Measurements from ENCODE around the gene IL13RA1. TPM values are rescaled to one million over a fixed set of nuclear protein-coding genes. Genes with fewer than 3 reads are reported as not detected.
"Not testable (repeated sequence)": the region's sequence is repeated elsewhere in the genome, so short reads cannot be mapped to it uniquely, and the experiment has no call there.

The IL13RA1 gene
- total RNA-seq (2014; rRNA removed; shearing (Covaris generic)) = 38.9 and 41.9 TPM in 2 replicates

- peak; percentile 56 for DNase-seq (ENCODE audit: low spot score)
These were observed at the start of gene IL13RA1 for GRCh38 chrX:118726887-118727685. IL13RA1 (plus strand) TSS chrX:118727606; CDS start chrX:118727639, 33 bp downstream.

- DNase-seq (ENCODE audit: low spot score) = no peak
These were observed 48.1 kb upstream of the IL13RA1 start for GRCh38 chrX:118679290-118679689.

GRCh38 chrX:118682258-118683014 lies 45.0 kb upstream of the IL13RA1 start:
- no peak for DNase-seq (ENCODE audit: low spot score)

GRCh38 chrX:118685393-118685792 lies 42.0 kb upstream of the IL13RA1 start:
- DNase-seq (ENCODE audit: low spot score) = no peak

GRCh38 chrX:118688935-118689334 lies 38.5 kb upstream of the IL13RA1 start:
- no peak for DNase-seq (ENCODE audit: low spot score)

GRCh38 chrX:118693843-118694242 lies 33.6 kb upstream of the IL13RA1 start:
- no peak for DNase-seq (ENCODE audit: low spot score)

- DNase-seq (ENCODE audit: low spot score) = no peak
These were observed 32.8 kb upstream of the IL13RA1 start for GRCh38 chrX:118694638-118695037.

- DNase-seq (ENCODE audit: low spot score) = no peak
These were observed 28.8 kb upstream of the IL13RA1 start for GRCh38 chrX:118698516-118699170.

GRCh38 chrX:118702741-118703140 lies 24.7 kb upstream of the IL13RA1 start:
- no peak for DNase-seq (ENCODE audit: low spot score)

GRCh38 chrX:118706681-118707080 lies 20.7 kb upstream of the IL13RA1 start:
- no peak for DNase-seq (ENCODE audit: low spot score)

GRCh38 chrX:118714521-118714920 lies 12.9 kb upstream of the IL13RA1 start:
- no peak for DNase-seq (ENCODE audit: low spot score)

GRCh38 chrX:118715917-118716316 lies 11.5 kb upstream of the IL13RA1 start:
- not testable (repeated sequence) for DNase-seq (ENCODE audit: low spot score)

- not testable (repeated sequence) for DNase-seq (ENCODE audit: low spot score)
These were observed 10.6 kb upstream of the IL13RA1 start for GRCh38 chrX:118716833-118717232.

GRCh38 chrX:118717678-118718391 lies 9.6 kb upstream of the IL13RA1 start:
- no peak for DNase-seq (ENCODE audit: low spot score)

- DNase-seq (ENCODE audit: low spot score) = no peak
These were observed 8.7 kb upstream of the IL13RA1 start for GRCh38 chrX:118718737-118719136.

GRCh38 chrX:118720058-118720707 lies 7.2 kb upstream of the IL13RA1 start:
- DNase-seq (ENCODE audit: low spot score) = no peak

GRCh38 chrX:118723376-118723775 lies 4.0 kb upstream of the IL13RA1 start:
- no peak for DNase-seq (ENCODE audit: low spot score)

- no peak for DNase-seq (ENCODE audit: low spot score)
These were observed 3.0 kb upstream of the IL13RA1 start for GRCh38 chrX:118724365-118724764.

- no peak for DNase-seq (ENCODE audit: low spot score)
These were observed 2.6 kb upstream of the IL13RA1 start for GRCh38 chrX:118724775-118725174.

- no peak for DNase-seq (ENCODE audit: low spot score)
These were observed 1.0 kb upstream of the IL13RA1 start for GRCh38 chrX:118726396-118726795.

- no peak for DNase-seq (ENCODE audit: low spot score)
These were observed 407 bp downstream of the IL13RA1 start for GRCh38 chrX:118727686-118728339.

All from A172 (cell line).